ENCODE results near the gene TOR1AIP2.

DNA sequence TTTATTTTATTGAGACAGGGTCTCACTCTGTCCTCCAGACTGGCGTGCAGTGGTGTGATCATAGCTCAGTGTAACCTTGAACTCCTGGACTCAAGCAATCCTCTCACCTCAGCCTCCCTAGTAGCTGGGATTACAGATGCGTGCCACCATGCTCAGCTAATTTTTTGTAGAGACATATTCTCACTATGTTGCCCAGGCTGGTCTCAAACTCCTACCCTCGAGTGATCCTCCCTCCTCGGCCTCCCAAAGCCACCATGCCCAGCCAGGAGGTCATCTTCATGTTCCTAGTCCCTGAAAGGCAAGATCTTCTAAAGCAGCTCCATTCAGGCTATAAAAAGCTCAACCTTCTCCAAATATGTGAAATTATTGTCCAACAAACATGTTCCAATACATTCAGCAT is 53.9 kb downstream of the TOR1AIP2 start:
- no peak for TF ChIP-seq CTCF (conservative IDR thresholded peaks at IDR 0.05; ENCODE audit: low read depth, low read length)
- TF ChIP-seq EZH2 (IDR thresholded peaks at IDR 0.05; ENCODE audit: low read length, unreplicated experiment): no peak
- no peak for TF ChIP-seq EZH2phosphoT487 (IDR thresholded peaks at IDR 0.05; ENCODE audit: borderline replicate concordance, low read length)
